K562 (cell line): Measurements from ENCODE around the gene PCF11. TPM values are rescaled to one million over a fixed set of nuclear protein-coding genes. Genes with fewer than 3 reads are reported as not detected.
A peak's percentile ranks its signal among the peaks of the same experiment; 100 is the strongest.

ENCODE experiments used
- ARID1B ChIP-seq: fragments of 450-650 bp; IDR thresholded peaks from 2 replicates; pipeline ENCODE4 v1.6.1; 2016; ENCODE audit warnings: antibody characterized with exemption, mild to moderate bottlenecking, inconsistent platforms
- HDAC2 ChIP-seq: fragments of 450-650 bp; IDR thresholded peaks from 2 replicates; pipeline ENCODE4 v1.6.1; 2016; ENCODE audit warnings: mild to moderate bottlenecking
- HMBOX1 ChIP-seq: sonication (generic); IDR thresholded peaks from 2 replicates; pipeline ENCODE4 v1.6.1; 2016
- IRF2 ChIP-seq: sonication (generic); formaldehyde crosslinking; IDR thresholded peaks from 2 replicates; pipeline ENCODE4 v1.8.1; 2022; ENCODE audit warnings: mild to moderate bottlenecking, missing genetic modification reagents
- MNT ChIP-seq, 2 experiments: fragments of 450-650 bp; conservative IDR thresholded peaks; 2 replicates each; pipeline ENCODE4 v1.6.1; 2017; ENCODE audit warnings: mild to moderate bottlenecking in 2 of 2, moderate library complexity in 2 of 2
- OTX1 ChIP-seq: fragments of 450-650 bp; formaldehyde crosslinking; IDR thresholded peaks from 2 replicates; pipeline ENCODE4 v1.4.0; 2022; ENCODE audit warnings: mild to moderate bottlenecking
- PCBP2 ChIP-seq: fragments of 200-400 bp; formaldehyde crosslinking; IDR thresholded peaks from 2 replicates; pipeline ENCODE4 v1.6.1; 2018; ENCODE audit warnings: low read length, low read depth, mild to moderate bottlenecking, moderate library complexity; ENCODE audit not compliant: poor library complexity, severe bottlenecking
- PHB ChIP-seq: fragments of 250-450 bp; sonication (Bioruptor Pico); IDR thresholded peaks from 2 replicates; pipeline ENCODE4 v1.5.0; 2021
- PHF20 ChIP-seq: fragments of 450-650 bp; IDR thresholded peaks from 2 replicates; pipeline ENCODE4 v1.6.1; 2018; ENCODE audit not compliant: partially characterized antibody
- PRMT5 ChIP-seq: sonication (generic); formaldehyde crosslinking; IDR thresholded peaks from 2 replicates; pipeline ENCODE4 v1.5.0; 2020; ENCODE audit warnings: missing genetic modification reagents
- SIN3B ChIP-seq: fragments of 450-650 bp; IDR thresholded peaks from 2 replicates; pipeline ENCODE4 v1.6.1; 2017; ENCODE audit warnings: low read depth, mild to moderate bottlenecking, moderate library complexity
- SMAD1 ChIP-seq: fragments of 150-350 bp; IDR thresholded peaks from 2 replicates; pipeline ENCODE4 v1.6.1; 2014; ENCODE audit warnings: low read length, low read depth; ENCODE audit not compliant: partially characterized antibody
- SP1 ChIP-seq: sonication (generic); formaldehyde crosslinking; IDR thresholded peaks from 2 replicates; pipeline ENCODE4 v1.8.1; 2022; ENCODE audit warnings: mild to moderate bottlenecking, missing genetic modification reagents
- SUPT5H ChIP-seq: fragments of 450-650 bp; IDR thresholded peaks from 2 replicates; pipeline ENCODE4 v1.6.1; 2016
- U2AF1 ChIP-seq: fragments of 200-400 bp; formaldehyde crosslinking; optimal IDR thresholded peaks from 2 replicates; pipeline ENCODE3; 2017; ENCODE audit warnings: mild to moderate bottlenecking, low read depth, low read length, moderate library complexity
- YBX1 ChIP-seq: fragments of 450-650 bp; IDR thresholded peaks from 2 replicates; pipeline ENCODE4 v1.7.1; 2016; ENCODE audit warnings: mild to moderate bottlenecking
- ZC3H4 ChIP-seq: sonication (generic); formaldehyde crosslinking; IDR thresholded peaks from 2 replicates; pipeline ENCODE4 v1.9.0; 2021; ENCODE audit warnings: missing genetic modification reagents, borderline replicate concordance
- ZEB2 ChIP-seq: fragments of 450-650 bp; IDR thresholded peaks from 2 replicates; pipeline ENCODE4 v1.6.1; 2016
- ZKSCAN1 ChIP-seq: fragments of 150-350 bp; IDR thresholded peaks from 2 replicates; pipeline ENCODE4 v1.6.1; 2016; ENCODE audit warnings: low read depth, low read length
- ZKSCAN8 ChIP-seq: fragments of 200-800 bp; sonication (Bioruptor generic); IDR thresholded peaks from 2 replicates; pipeline ENCODE4 v1.6.1; 2016; ENCODE audit warnings: missing genetic modification characterization, missing compliant biosample characterization
- ZNF280A ChIP-seq: fragments of 450-650 bp; IDR thresholded peaks from 2 replicates; pipeline ENCODE4 v1.6.1; 2018; ENCODE audit warnings: mild to moderate bottlenecking, low read depth; ENCODE audit not compliant: partially characterized antibody
- ZNF518B ChIP-seq: fragments of 250-450 bp; sonication (Bioruptor Pico); IDR thresholded peaks from 2 replicates; pipeline ENCODE4 v1.5.0; 2021; ENCODE audit warnings: mild to moderate bottlenecking, moderate library complexity
- polyA plus RNA-seq, 8 experiments: library from polyadenylated mRNA; depleted of rRNA in 4 of 8; stranded (reverse) in 5 of 8; unstranded in 3 of 8; fragments of >200 nt; fragmentation: Nextera tagmentation in 2 of 8; fragmentation: Illumina TruSeq in 1 of 8; extraction: Ambion mirVana in 2 of 8; extraction: Trizol in 1 of 8; gene quantifications; 2 replicates each; pipeline versions ENCODE4 v1.2.1 to v1.2.3, GENCODE V29; 2011 to 2014; ENCODE audit warnings: inconsistent platforms in 1 of 8, missing spikeins in 1 of 8
- total RNA-seq, 7 experiments: library from RNA; depleted of rRNA in 6 of 7; stranded (reverse); fragments of >200 nt in 6 of 7; fragmentation: Illumina TruSeq in 2 of 7; extraction: Trizol in 2 of 7; gene quantifications; 2 replicates each; pipeline versions ENCODE4 v1.2.1 to v1.2.3, GENCODE V29; 2011 to 2021; ENCODE audit warnings: low replicate concordance in 1 of 7

Gene PCF11
- total and polyA plus RNA-seq, 9 of the 15 experiments (the other 6 are each of a cell fraction or from before 2014, with no cell fraction given): 9.3 to 91.6 (median 54.4) TPM

- TF ChIP-seq HMBOX1: no peak; the same call in 1 of the 2 replicates
- no peak for TF ChIP-seq IRF2 (CRISPR knock-in tag)
- TF ChIP-seq ZEB2: no peak
- no peak for TF ChIP-seq YBX1
- TF ChIP-seq PHB (CRISPR knock-in tag): no peak
- peak; percentile 42; the same call in 1 of the 2 replicates for TF ChIP-seq SP1 (CRISPR knock-in tag)
- no peak for TF ChIP-seq PCBP2
- TF ChIP-seq ARID1B: 0 out of 2 replicates have a peak, but pooled peaks have one; percentile 14
- no peak for TF ChIP-seq ZNF518B
- peak; percentile 81 for TF ChIP-seq SIN3B
- TF ChIP-seq U2AF1: no peak
- peak; percentile 90 for TF ChIP-seq OTX1 (CRISPR knock-in tag)
- TF ChIP-seq SMAD1: peak; percentile 59
- peak; percentile 80 for TF ChIP-seq SUPT5H
- TF ChIP-seq ZNF280A: no peak
- TF ChIP-seq PHF20: peak; percentile 81
- TF ChIP-seq PRMT5 (CRISPR knock-in tag): no peak
- TF ChIP-seq ZKSCAN8 (CRISPR knock-in tag): no peak
- peak; percentile 94 to 98 for TF ChIP-seq MNT (conservative IDR thresholded peaks at IDR 0.05)
- TF ChIP-seq HDAC2: peak; percentile 68
- peak; percentile 61; the same call in 1 of the 2 replicates for TF ChIP-seq ZC3H4 (CRISPR knock-in tag)
- 0 out of 2 replicates have a peak, but pooled peaks have one; percentile 16 for TF ChIP-seq ZKSCAN1
These were observed 36.7 kb downstream of the PCF11 start, which contains the start of gene ANKRD42 (continued) for GRCh38 chr11:83193315-83194280.
